G401.6 (cell line): ENCODE data around the gene ACBD4.
A peak's percentile ranks its signal among the peaks of the same experiment; 100 is the strongest.

Source experiments
- FAIRE-seq: peaks from 2 replicates; lab custom pipeline; 2012; peaks lifted over from hg19 to GRCh38; lab: Jason Lieb, UNC

ACBD4 gene

GRCh38 chr17:45160447-45161287, 25.2 kb downstream of the ACBD4 start:
- no peak for FAIRE-seq

DNA sequence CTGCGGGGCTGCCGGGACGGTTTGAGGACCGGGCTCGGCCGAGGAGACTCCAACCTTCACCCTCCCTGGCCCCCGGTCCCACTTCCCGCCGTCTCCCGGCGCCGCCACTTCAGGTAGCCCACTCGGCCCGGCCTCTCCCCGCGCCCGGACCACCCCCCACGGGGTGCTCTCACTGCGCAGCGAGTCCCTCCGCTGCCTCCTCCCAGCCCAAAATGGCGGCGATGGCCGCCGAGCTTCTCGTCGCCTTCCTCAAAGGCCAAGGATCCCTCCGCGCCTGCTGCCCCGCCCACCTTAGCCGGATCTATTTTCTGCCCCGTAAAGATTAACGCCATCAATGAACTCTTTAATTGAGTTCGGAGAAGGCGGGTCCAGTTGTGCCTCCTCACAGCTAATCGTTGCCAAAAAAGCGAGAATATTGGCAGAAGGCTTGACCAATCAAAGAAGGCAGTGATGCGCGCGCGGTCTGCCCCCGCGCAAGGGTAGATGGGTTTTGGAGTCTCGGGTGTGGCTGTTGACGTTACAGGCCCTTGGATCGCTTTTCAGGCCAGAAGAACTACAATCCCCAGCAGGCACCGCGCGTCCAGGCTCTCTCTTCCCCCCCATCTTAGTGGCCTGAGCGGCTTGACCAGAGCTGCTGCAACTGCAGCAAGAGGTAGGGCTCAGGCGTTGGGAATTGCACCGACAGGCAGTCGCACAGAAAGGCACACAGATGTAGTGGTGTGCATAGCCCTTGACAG, 26.0 kb downstream of the ACBD4 start, which contains the start of gene HEXIM2:
Gene HEXIM2, plus strand, starts transcription at position 588 of the 737 bp plus-strand sequence. CDS start 919 bp downstream, outside the sequence.
- FAIRE-seq, result peak; percentile 99

DNA sequence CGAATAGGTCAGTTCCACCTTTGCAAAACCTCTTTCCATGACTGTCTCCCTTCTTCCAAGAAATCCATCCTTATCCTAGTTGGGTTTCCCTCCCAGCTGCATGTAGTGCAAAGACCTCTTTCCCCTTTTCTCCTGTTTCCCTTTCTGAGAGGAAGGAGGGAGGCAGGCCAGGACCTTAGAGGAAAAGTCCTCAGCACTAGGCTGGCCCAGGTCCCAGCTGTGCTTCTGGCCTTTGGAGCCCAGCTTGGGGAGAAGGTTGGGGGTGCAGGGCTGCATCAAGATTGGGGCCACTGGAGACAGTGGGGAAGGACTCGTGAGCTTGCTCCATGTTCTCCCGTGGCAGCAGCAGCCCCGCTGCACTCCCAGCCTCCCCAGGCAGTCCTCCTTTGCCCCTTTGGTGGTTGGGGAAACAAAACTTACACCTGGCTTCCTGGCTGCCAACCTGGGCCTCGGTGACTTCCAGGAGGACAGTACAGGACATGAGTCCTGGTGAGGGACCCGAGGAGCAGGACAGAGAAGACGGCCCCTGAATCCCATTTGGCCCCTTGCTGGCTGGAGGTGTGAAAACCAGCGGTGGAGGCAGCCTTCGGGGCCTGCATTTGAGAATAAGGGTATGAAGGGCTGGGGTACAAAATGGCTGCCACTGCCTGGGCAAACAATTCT, 26.7 kb downstream of the ACBD4 start:
- FAIRE-seq, result no peak

- FAIRE-seq, result no peak
Observed at GRCh38 chr17:45164734-45165269, 29.3 kb downstream of the ACBD4 start.

GRCh38 chr17:45168991-45169752, 33.7 kb downstream of the ACBD4 start:
- FAIRE-seq, result no peak

DNA sequence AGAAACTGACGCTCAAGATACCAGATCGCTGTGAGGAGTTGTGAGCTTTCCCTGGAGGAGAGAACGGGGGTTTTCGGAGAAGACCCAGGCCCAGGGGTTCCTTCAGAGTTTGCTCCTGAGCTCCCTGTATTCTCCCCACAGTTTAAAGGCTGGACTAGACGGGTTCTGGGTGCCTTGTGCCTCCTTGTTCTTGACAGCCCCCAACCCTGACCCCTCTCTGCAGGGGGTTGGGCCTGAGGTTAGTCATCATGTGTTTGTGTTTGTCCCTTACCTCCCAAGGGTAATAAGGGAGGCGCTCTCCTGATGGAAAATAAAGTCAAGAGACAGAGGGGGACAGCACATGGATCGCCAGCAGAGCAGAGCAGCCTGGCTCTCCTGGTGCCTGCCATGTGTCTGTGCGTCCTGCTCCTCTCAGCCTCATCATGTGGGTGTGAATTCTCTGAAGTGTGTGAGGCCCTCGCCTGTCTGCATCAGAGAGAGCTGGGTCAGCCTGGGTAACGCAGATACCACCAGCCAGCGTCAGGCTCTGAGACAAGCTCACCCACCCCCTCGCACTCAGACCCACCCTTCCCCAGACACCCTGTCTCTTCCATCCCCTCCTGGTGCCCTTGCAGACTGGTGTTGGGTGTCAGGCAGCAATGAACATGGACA, 34.9 kb downstream of the ACBD4 start:
- FAIRE-seq, result no peak

- no peak for FAIRE-seq
Observed at GRCh38 chr17:45170931-45171337, 35.4 kb downstream of the ACBD4 start.

- FAIRE-seq, result no peak
Observed at GRCh38 chr17:45171338-45172231, 36.1 kb downstream of the ACBD4 start.

- no peak for FAIRE-seq
Observed at GRCh38 chr17:45172232-45172540, 36.7 kb downstream of the ACBD4 start.

DNA sequence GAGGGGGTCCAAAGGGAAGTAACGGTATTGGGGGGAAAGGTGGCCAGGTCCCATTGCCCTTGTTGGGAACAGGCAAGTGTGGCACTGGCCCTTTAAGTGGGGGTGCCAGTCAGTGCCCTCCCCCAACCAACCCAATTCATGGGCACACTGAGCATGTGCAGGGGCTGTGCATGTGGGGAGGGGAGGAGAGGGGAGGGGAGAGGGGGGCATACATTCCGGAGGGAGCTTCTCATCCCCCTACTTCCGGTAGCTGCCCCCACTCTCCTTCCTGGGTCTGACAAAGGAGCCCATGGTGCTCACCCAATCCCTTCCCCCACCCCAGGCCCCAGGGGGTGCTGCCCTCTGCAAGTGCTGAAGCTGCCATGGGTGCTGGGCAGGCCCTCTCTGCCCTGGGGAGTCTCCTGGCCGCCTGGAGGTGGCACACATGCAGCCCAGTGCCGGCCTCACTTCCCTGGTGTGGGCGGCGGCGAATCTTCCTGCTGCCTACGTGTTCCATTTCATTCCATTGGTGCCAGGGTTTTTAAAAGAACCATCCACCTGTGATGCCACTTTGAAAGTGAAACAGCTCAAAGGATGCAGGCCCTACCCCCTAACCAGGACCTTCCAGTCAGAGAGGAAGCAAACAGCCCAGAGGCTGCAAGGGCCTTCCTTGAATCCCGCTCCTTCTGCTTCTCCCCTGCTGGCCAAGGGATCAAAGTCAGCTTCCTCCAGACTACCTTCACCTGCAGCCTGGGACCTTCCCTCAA, 37.2 kb downstream of the ACBD4 start:
- peak; percentile 31 for FAIRE-seq

GRCh38 chr17:45175759-45176115, 40.2 kb downstream of the ACBD4 start:
- FAIRE-seq, result no peak

GRCh38 chr17:45177563-45177962, 42.1 kb downstream of the ACBD4 start:
- no peak for FAIRE-seq

DNA sequence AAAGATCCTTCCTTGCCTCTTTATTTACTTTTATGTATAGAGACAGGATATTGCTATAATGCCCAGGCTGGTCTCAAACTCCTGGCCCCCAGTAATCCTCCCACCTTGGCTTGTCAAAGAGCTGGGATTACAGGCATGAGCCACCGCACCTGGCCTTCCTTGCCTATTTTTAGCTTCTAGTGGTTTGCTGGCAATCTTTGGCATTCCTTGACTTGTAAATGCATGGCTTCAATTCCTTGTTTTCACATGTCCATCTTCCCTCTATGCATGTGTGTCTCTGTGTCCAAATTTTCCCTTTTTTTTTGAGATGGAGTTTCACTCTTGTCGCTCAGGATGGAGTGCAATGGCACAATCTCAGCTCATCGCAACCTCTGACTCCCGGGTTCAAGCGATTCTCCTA, 48.7 kb downstream of the ACBD4 start:
- FAIRE-seq, result no peak

DNA sequence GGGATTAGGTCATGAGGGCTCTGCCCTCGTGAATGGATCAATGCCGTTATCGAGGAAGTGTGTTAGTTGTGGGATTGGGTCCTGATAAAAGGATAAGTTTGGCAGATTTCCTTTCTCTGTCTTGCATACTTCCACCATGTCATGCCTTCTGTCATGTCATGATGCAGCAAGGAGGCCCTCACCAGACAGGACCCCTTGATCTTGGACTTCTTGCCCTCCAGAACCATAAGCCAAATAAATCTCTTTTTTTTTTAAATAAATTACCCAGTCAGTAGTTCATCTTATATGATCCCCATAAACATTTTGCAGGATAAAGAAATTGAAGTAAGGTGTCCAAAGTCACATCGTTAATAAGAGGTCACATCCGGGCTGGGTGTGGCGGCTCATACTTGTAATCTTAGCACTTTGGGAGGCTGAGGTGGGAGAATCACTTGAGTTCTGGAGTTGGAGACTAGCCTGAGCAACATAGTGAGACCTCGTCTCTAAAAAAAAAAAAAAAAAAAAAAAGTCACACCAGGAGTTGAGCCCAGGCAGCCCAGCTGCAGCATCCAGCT, 51.4 kb downstream of the ACBD4 start:
- FAIRE-seq, result no peak

DNA sequence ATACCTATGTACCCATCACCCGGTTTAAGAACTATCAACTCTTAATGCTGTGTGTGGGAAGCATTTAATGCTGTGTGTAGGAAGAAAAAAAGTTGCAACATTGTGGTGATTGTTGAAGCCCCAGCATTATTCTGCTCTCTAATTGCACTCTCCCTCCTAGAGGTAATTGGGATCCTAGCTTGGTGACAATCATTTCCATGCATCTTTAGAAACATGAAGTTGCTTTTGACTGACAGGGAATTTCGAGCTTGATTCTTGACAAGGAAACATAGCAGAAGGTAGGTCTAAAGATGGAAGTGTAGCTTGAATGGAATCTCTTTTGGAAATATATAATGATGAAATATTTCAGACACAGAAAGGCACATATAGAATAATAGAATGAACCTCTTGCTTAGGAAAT, 53.5 kb downstream of the ACBD4 start:
- FAIRE-seq, result no peak

GRCh38 chr17:45190503-45191255, 55.2 kb downstream of the ACBD4 start:
- FAIRE-seq, result no peak
